Skin of body (tissue), 2 donors: ENCODE data around the gene BCKDK. TPM values are rescaled to one million over a fixed set of nuclear protein-coding genes. Genes with fewer than 3 reads are reported as not detected.
"Not testable (repeated sequence)": the region's sequence is repeated elsewhere in the genome, so short reads cannot be mapped to it uniquely, and the experiment has no call there.

Source experiments
- DNase-seq: peaks from one replicate; lab custom pipeline; 2025; lab: John Stamatoyannopoulos, UW
- total RNA-seq: library from RNA; depleted of rRNA; stranded (reverse); fragments of >200 nt; gene quantifications from one replicate; pipeline ENCODE4 v1.2.3, GENCODE V29; 2014

Gene BCKDK
- total RNA-seq, 1 donor from 2014 or later, result 10.4 TPM

DNA sequence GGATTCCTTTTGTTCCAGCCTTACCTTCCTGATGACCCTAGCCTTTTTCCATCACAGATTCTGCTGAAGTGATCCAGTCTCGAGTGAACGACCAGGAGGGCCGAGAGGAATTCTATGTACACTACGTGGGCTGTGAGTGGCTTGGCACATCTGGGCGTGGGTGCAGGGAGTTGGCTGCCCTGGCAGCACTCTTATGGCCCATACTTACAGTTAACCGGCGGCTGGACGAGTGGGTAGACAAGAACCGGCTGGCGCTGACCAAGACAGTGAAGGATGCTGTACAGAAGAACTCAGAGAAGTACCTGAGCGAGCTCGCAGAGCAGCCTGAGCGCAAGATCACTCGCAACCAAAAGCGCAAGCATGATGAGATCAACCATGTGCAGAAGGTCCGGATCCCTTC is 11.9 kb downstream of the BCKDK start:
- DNase-seq, result no peak

DNA sequence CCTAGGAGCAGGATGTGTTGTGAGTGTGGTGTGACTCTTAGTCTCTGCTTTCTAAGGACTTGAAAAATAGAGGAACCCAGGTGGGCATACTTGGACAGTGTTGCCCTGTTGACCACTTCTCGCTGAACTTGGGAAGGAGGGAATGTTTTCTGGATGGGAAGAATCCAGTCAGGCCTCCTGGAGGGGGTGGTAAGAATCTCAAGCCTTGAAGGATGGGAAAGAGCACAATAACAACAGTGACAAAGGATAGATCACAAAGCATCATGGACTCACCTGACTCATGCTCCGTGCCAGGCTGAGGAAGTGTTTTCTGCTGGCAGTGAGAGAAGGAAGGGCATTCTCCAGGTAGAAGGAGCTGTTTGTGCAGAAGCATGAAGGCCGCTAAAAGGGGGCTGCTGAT is 17.7 kb downstream of the BCKDK start:
- no peak for DNase-seq

DNA sequence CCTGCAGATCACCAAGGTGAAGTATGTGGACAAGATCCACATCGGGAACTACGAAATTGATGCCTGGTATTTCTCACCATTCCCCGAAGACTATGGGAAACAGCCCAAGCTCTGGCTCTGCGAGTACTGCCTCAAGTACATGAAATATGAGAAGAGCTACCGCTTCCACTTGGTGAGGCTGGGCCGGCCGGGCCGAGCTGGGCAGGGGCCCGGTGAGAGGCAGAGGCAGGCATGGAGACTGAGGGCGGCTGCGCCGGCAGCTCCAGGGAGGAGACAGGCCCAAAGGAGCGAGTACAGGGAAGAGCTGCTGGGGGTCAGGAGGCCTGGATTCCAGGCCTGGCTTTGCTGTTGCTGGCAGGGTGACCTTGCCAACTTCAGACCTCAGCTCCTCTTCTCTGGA is 19.0 kb downstream of the BCKDK start:
- no peak for DNase-seq

DNA sequence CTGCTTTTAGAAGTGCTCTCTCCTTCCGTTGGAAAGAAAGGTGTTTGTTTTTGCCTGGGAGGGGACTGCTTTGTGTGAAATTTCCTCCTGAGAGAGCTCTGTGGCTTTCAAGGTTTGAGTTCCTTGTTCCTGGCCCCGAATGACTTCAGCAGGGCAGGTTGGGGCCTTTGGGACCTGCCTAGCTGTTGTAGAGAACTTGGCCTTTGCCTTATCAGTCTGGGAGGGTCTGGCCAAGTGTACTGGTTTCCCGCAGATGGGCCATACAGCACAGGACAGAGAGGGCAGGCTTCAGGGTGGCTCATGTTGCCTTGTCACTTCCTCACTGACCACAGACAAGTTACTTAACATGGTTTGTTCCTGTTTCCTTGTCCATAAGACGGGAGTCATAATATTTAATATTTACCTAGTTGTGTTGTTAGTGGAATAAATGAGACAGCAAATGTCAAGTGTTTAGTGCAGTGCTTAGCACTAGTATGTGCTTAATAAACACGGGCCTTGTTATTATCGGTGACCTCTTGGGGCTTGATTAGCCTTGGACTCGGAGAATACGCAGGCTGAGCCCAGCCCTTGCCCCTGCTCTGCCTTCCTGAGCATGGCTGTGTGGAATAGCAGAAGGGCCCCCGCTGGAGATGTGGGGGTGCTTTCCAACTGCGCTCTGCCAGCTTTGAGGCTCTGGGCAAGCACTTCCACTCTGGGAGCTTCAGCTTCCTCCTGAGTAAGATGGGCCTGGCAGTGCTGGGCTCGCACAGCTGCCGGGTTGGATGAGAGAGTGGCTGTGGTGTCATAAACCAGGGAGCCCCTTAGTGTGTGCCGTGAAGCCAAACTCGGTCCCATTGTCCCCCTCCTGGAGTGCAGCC is 20.8 kb downstream of the BCKDK start:
- DNase-seq, result no peak

DNA sequence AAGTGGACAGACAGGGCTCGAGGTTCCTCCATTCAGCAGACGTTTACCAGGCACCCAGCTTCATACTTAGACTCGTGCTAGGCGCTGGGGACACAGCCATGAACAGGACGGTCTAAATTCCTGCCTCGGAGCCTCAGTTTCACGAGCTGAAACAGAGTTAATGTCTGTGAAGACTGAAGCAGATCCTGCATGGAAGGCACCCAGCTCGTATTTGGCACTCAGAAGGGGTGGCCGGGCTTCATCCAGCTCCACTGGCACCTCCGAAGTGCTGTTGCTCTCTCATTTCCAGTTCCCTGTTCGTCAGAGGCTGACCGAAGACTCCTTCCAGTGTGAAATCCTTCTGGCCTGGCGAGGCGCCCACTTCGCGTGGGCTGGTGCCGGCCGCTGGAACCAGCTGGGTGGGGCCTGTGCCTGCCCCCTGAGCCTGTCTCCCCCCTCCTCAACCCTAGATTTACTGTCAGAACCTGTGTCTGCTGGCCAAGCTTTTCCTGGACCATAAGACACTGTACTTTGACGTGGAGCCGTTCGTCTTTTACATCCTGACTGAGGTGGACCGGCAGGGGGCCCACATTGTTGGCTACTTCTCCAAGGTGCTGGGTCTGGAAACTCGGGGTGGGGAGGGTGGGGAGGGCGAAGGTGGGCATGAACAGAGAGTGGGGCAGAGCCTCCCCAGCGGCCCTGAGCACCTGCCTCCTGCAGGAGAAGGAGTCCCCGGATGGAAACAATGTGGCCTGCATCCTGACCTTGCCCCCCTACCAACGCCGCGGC is 21.6 kb downstream of the BCKDK start:
- DNase-seq, result no peak

DNA sequence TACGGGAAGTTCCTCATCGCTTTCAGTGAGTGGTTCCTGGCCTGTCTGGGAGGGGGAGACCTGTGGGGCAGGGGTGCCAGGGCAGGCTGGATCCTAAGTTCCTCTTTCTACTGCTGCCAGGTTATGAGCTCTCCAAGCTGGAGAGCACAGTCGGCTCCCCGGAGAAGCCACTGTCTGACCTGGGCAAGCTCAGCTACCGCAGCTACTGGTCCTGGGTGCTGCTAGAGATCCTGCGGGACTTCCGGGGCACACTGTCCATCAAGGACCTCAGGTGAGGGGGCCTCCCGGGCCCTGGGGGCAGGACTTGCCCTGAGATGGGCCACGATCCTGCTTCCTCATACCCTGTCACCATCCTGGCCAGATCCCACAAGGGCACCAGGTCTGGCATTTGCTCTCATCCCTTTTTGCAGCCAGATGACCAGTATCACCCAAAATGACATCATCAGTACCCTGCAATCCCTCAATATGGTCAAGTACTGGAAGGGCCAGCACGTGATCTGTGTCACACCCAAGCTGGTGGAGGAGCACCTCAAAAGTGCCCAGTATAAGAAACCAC is 22.2 kb downstream of the BCKDK start:
- DNase-seq, result no peak

DNA sequence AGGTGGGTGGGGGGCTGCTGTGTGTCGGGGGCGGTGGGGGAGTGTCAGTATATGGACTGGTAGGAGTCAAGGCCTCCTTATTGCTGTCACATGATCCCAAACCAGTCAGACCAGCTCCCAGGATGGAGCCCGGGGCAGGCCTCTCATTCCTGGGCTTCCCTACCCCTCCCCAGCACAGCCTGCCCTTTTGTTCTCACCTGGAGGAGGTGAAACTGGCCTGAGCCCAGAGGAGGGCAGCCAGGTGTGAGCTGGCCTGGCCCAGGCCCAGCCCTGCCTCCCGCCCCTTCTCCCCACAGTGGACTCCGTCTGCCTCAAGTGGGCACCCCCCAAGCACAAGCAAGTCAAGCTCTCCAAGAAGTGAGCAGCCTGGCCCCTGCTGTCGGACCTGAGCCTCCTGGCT is 22.7 kb downstream of the BCKDK start:
- no peak for DNase-seq

DNA sequence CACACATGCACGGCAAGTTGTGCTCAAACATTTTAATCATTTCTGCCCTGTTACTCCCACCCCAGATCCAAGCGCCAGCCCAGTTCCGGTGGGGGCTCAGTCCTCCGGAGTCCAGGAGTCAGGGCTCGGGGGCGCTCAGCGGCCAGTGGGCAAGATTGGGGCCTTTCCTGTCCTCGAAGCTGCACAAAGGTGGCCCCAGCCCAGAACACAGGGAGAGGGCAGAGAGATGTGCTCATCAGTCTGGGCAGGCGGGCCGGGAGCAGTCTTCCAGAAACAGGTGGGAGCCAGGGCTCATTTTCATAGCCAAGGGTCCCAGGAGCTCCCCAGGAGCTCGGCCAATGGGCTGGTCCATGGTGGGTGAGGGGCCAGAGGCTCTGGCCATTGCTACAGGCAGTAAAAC is 23.2 kb downstream of the BCKDK start:
- no peak for DNase-seq

DNA sequence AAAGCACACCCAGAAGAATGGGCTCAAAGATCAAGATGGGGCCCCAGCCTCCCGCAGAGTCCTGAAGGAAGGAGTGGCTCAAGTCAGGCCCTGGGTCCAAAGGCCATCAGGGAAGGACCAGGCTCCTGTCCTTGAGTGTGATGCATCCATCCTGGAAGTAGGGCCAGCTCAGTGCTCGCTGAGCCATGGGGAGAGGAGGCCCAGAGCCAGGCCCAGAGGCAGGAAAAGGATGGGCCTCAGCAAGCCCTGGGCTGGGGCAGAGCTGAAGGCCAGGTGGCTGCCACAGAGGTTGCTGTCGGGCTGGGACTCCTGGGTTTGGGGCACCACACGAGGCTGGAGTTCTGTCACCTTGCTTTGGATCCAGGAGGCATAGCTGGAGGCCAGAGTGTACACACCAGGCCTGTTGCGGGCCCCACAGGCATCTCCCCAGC is 23.7 kb downstream of the BCKDK start:
- DNase-seq, result no peak

DNA sequence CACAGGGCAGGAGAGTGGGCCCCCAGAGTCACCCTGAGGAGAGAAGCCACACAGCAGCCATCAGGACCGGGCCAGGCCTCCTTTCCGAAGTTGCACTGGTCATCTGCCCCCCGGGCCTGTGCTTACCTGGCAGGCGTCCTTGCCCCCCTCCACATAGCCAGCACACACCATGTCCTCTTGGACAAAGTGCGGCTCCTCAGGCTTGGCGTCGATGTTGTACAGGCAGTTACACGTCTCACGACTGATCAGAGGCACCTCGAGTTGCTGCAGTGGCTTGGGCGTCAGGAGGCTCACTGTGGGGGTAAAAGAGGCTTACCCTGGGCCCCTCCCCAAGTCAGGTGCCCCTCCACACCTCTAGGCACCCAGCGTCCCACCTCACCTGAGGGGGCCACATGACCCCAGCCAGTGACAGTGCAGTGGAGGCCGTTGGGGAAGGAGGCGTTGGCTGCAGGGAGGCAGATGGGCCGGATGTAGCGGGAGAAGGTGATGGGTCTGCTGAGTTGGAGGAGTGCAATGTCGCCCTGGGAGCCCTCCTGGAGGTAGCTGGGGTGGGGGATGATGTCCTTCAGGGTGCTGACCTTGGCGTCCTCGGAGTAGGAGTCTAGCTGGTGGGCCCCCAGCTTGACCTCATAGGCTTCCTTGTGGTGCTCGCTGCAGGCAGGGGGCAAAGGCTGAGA is 24.3 kb downstream of the BCKDK start:
- DNase-seq, result no peak

DNA sequence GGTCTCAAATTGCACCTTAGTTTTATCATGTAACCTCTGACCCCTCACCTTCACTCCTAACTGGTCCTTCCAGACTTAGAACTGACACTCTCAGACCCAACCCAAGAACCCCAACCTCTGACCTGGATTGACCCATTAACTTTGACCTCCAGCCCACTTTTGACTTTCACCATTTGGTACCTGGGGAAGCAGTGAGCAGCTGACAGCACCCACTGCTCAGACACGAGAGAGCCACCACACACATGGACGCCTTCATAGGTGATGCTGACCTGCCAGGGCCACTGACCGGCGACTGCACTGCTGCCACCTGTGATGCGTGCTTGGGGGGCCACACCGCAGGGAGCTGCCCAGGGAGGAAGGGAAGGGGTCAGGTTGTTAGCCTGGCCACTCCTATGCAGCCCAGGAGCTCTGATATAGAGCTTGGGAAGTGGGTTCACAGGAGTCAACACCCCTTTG is 24.9 kb downstream of the BCKDK start:
- no peak for DNase-seq

DNA sequence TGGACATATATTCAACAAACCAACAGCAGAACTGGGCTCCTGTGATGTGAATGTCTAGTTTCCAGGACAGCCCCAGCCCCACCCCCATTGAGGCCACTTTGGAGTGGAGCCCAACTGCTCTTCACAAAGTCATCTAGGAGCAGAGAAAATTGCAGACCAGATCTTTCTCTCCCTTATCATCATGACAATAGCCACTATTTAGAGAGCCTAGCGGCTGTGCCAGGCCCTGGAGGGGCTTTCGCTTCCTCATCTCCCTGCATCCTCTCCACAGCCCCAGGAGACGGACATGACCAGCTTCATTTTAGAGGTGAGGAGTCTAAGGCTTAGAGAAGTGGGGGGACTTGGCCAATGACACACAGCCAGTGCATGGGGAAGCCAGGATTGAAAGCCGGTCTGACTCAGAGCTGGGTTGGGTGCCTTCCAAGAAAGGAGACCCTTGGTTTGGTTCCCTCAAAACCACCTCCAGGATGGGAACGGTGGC is 25.9 kb downstream of the BCKDK start:
- DNase-seq, result no peak

DNA sequence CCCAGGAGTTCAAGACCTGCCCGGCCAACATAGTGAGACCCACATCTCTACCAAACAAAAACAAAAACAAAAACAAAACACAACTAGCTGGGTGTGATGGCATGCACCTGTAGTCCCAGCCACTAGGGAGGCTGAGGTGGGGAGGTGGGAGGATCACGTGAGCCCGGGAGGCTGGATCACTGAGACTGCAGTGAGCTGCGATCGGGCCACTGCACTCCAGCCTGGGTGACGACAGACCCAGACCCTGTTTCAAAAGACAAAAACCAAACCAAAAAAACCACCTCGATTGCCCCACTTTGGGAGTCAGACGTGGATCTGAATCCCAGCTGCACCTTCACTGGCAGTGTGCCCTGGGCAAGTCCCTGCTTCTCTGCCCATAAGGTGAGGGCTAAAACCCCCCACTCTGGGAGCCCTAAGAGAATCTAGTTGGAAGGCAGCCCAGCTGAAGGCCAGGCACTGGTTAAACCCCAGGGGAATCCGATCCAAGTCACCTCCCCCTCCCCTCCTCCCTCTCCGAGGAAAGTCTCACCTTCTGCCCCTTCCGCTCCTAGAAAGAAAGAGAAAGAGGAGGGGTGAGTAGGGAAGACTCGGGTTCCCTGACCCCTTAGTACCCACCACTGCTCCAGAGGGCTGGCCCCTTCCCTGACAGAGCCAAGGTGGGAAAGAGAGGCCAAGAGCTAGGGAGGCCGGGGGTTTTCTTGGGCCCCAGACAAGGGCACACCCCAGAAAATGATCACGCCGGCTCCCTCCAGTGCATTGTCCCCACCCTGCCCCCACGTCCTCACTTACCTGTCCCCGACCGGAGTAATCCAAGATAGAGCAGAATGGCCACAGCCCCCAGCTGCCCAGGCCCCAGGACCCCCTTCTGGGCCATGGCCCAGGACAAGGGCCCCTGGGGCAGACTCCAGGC is 26.7 kb downstream of the BCKDK start:
- DNase-seq, result no peak

DNA sequence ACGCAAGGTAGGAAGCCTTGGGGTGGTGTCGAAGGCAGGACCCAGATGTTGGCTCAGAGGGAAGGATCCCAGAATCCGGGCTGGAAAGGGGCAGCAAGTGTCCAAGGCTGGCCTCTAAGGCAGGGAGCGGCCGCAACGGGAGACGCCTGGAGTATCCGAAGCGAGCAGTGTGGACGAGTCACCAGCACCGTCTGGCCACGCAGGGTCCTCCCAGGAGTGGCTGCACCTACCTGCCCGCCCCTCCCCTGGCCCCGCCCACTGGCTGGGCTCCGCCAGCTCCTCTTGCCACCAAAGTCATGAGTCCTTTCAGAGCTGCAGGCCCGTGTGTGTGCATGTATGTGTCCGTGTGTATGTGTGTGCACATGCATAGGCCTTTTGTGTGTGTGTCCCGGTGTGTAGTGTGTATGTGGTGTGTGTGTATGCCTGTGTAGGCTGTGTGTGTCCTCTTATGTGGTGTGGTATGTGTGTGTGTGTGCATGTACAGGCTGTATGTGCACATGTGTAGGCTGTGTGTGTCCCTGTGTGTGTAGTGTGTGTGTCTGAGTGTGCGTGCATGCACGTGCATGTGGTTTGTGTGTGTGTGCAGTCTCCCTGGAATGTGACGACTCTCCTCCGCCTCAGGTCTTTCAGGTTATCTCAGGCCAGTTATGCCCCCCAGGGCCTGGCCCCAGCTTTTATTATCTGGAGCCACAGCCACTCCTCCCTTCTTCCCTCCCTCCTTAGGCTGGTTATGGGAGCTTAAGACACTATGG is 27.5 kb downstream of the BCKDK start, which contains the start of gene PRSS8:
Gene PRSS8 (minus strand): TSS at position 193 of the 752 bp plus-strand sequence. CDS start 229 bp downstream, outside the sequence.
- no peak for DNase-seq

DNA sequence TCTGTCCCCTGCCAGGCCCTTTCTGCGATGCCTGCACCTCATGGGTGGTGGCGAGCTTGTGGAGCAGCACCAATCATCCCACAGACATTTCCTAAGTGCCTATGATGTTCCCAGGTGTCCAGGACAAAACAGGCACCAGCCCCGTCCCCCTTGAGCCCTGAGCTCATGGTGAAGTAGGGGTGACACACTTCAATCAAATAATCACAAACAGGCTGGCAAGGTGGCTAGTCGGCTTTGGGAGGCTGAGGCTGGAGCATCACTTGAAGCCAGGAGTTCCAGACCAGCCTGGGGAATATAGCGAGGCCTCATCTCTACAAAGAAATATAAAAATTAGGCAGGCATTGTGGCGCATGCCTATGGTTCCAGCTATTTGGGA is 28.1 kb downstream of the BCKDK start:
- DNase-seq, result no peak

DNA sequence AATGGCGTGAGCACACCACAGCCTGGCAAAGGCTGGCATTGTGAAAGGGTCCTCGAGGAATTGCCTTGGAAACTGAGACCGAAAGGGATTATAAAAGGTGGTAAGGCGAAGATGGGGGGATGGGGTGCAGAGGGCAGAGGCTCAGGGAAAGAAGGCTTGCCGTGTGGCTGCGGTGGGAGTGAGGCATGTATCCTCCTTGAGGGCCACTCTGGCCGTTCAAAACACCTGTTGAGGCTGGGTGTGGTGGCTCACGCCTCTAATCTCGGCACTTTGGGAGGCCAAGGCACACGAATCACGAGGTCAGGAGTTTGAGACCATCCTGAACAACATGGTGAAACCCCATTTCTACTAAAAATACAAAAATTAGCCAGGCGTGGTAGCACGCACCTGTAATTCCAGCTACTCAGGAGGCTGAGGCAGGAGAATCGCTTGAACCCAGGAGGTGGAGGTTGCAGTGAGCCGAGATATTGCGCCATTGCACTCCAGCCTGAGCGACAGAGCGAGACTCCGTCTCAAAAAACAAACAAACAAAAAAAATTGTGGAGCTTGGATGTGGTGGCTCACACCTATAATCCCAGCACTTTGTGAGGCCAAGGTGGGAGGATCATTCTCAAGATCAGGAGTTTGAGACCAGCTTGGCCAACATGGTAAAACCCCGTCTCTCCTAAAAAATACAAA is 28.8 kb downstream of the BCKDK start:
- not testable (repeated sequence) for DNase-seq

DNA sequence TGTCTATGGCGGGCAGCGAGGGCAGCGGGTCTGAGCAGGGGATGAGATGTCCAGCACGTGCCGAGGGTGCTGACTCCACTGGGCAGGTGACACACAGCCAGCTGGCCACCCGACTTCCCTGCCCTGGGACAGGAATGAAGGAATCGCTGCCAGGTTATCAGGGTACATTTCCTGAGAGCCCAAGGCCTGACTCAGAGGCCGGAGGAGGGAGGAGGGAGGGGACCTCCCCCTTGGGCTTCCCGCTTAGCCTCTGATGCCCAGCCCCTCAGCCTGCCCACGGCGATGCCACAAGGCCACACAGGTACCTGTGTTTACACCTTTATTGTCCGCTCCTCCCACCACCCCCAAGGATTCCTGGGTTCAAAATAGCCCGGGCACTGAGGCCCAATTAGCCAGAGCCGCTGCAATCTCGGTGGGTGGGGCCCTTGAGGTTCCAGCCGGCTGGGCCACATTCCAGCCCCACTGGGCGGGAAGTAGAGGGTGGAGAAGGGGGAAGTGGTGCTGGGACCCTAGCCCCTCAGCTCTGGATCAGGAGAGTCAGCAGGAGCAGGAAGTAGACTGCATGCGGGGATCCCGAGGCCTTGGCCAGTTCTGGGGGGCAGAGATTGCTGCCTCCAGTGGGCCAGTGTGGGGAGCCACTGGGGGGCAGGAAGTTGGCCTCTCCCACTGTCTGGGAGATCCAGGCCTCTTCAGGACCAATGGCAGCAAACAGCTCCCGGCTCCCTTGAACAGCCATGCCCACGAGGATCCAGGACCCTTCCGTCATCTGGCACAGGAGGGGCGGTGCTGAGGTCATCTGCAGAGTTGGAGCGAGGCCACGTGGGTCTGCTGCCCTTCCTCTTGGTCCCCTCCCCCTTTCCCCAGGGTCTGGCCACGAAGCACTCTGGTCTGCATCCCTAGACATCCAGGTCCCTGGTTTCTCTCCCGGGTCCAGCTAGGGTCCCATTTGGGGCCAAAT is 30.7 kb downstream of the BCKDK start:
- no peak for DNase-seq

DNA sequence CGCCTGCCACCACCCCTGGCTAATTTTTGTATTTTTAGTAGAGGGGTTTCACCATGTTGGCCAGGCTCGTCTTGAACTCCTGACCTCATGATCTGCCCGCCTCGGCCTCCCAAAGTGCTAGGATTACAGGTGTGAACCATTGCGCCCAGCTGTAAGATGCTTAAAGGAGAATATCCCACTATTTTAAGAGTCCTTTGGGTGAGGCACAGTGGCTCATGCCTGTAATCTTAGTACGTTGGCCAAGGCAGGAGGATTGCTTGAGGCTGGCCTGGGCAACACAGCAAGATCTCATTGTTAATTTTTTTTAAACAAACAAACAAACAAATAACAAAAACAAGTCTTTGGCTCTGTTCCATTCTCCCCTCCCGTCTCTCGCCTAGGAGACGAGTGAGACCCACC is 32.9 kb downstream of the BCKDK start:
- DNase-seq, result not testable (repeated sequence)
